Measurements from ENCODE around the gene SMURF2. TPM values are rescaled to one million over a fixed set of nuclear protein-coding genes. Genes with fewer than 3 reads are reported as not detected.

The SMURF2 gene
- 22.7 to 31.5 TPM (median 28.8 TPM) in 5 replicates for total RNA-seq (2022; extraction: Qiagen RNA extraction)

GRCh38 chr17:64661976-64662773 lies at the start of gene SMURF2:
TSS of gene SMURF2 (minus strand) at chr17:64662307. CDS start at chr17:64661880, 427 bp downstream.

GRCh38 chr17:64506576-64507412 lies 155.3 kb downstream of the SMURF2 start, which contains the start of gene CEP95:
TSS of gene CEP95 (plus strand) at chr17:64506977. CDS start at chr17:64507098, 121 bp downstream.

GRCh38 chr17:64506201-64506575 lies 155.9 kb downstream of the SMURF2 start, which contains the start of gene DDX5:
TSS of gene DDX5 (minus strand) at chr17:64506289. CDS start at chr17:64506119, 170 bp downstream.

GRCh38 chr17:64496786-64497564 lies 165.1 kb downstream of the SMURF2 start, which contains the start of gene POLG2:
TSS of gene POLG2 (minus strand) at chr17:64497054. CDS start at chr17:64496968, 86 bp downstream.

Other genes starting within 250 kb of the SMURF2 start
- gene MILR1, start 213.2 kb downstream of the SMURF2 start, total RNA-seq (2022; extraction: Qiagen RNA extraction): 0.89 to 1.8 TPM (median 1.6 TPM) in 5 replicates
- gene POLG2, start 165.3 kb downstream of the SMURF2 start, total RNA-seq (2022; extraction: Qiagen RNA extraction): 14.8 to 17.5 TPM (median 15.5 TPM) in 5 replicates
- gene DDX5, start 156.0 kb downstream of the SMURF2 start, total RNA-seq (2022; extraction: Qiagen RNA extraction): 668 to 936 TPM (median 713 TPM) in 5 replicates
- gene CEP95, start 155.3 kb downstream of the SMURF2 start, total RNA-seq (2022; extraction: Qiagen RNA extraction): 28.5 to 32.7 TPM (median 29.9 TPM) in 5 replicates

Measured in A549 treated with dexamethasone at 1 μM for 4 hours (cell line).